ENCODE results near the gene CALR. TPM values are rescaled to one million over a fixed set of nuclear protein-coding genes. Genes with fewer than 3 reads are reported as not detected.
A peak's percentile ranks its signal among the peaks of the same experiment; 100 is the strongest.
"Not testable (repeated sequence)": the region's sequence is repeated elsewhere in the genome, so short reads cannot be mapped to it uniquely, and the experiment has no call there.

Gene CALR
- 100 to 1,000 TPM; 322 to 587 (median 412) TPM for polyA plus RNA-seq (ENCODE audit: insufficient read length in 10 of 10)
- long read RNA-seq, donor 1, transcript CALR-201 (9 exons, 1,903 nt), result major isoform, 87 of 244 reads
- long read RNA-seq, donor 1, partial matches to known transcripts, result 151 of 244 reads
- long read RNA-seq, donor 1, other reads (novel, unspliced or antisense), result 0 of 244 reads
- long read RNA-seq, donor 2, transcript CALR-203 (2 exons, 667 nt), result minor isoform, 5 of 121 reads
- long read RNA-seq, donor 2, transcript CALR-201 (9 exons, 1,903 nt), result major isoform, 47 of 121 reads
- long read RNA-seq, donor 2, partial matches to known transcripts, result 69 of 121 reads
- long read RNA-seq, donor 2, other reads (novel, unspliced or antisense), result 0 of 121 reads
- long read RNA-seq, donor 3, result 0 reads
- long read RNA-seq, donor 4, transcript CALR-201 (9 exons, 1,903 nt), result major isoform, 86 of 141 reads
- long read RNA-seq, donor 4, partial matches to known transcripts, result 52 of 141 reads
- long read RNA-seq, donor 4, other reads (novel, unspliced or antisense), result 0 of 141 reads
- long read RNA-seq, donor 5, transcript CALR-203 (2 exons, 667 nt), result minor isoform, 6 of 336 reads
- long read RNA-seq, donor 5, transcript CALR-201 (9 exons, 1,903 nt), result major isoform, 82 of 336 reads
- long read RNA-seq, donor 5, partial matches to known transcripts, result 242 of 336 reads
- long read RNA-seq, donor 5, other reads (novel, unspliced or antisense), result 5 of 336 reads
- long read RNA-seq, donor 6, transcript CALR-201 (9 exons, 1,903 nt), result major isoform, 173 of 330 reads
- long read RNA-seq, donor 6, partial matches to known transcripts, result 134 of 330 reads
- long read RNA-seq, donor 6, other reads (novel, unspliced or antisense), result 17 of 330 reads
- long read RNA-seq, donor 7, transcript CALR-201 (9 exons, 1,903 nt), result major isoform, 65 of 110 reads
- long read RNA-seq, donor 7, partial matches to known transcripts, result 41 of 110 reads
- long read RNA-seq, donor 7, other reads (novel, unspliced or antisense), result 0 of 110 reads
- long read RNA-seq, donor 8, transcript CALR-203 (2 exons, 667 nt), result minor isoform, 6 of 974 reads
- long read RNA-seq, donor 8, transcript CALR-201 (9 exons, 1,903 nt), result major isoform, 108 of 974 reads
- long read RNA-seq, donor 8, partial matches to known transcripts, result 851 of 974 reads
- long read RNA-seq, donor 8, other reads (novel, unspliced or antisense), result 8 of 974 reads
- long read RNA-seq, donor 9, transcript CALR-201 (9 exons, 1,903 nt), result major isoform, 10 of 18 reads
- long read RNA-seq, donor 9, partial matches to known transcripts, result 5 of 18 reads
- long read RNA-seq, donor 9, other reads (novel, unspliced or antisense), result 0 of 18 reads

DNA sequence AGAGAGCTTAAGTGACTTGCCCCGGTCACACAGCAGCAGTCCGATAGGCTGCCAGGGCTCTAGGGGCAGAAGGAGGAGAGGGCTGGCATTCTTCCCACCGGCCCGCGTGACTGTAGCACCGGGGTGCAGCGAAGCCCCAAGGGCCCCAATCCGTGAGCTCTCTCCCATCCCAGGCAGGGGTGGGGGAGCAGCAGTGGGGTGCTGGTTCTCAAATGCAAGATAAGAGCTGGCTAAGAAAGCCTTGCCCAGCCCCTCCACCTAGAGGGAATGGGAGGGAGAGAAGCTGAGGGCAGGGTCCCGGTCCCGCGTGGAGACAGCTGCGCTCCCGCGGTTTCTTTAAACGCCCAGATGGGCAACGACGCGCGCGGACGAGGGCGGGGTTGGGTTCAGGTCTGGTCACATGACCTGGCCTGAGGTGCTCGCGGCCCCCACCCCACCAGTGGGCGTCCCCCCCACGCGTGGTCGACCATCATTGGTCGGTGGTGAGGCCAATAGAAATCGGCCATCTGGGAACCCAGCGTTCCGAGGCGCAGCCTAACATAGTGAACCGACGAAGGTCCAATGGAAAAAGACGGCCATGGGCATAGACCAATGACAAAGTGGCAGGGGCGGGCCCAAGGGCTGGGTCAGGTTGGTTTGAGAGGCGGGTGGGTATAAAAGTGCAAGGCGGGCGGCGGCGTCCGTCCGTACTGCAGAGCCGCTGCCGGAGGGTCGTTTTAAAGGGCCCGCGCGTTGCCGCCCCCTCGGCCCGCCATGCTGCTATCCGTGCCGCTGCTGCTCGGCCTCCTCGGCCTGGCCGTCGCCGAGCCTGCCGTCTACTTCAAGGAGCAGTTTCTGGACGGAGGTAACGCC, at the start of gene CALR:
Gene CALR (plus strand): TSS at position 683 of the 852 bp plus-strand sequence. CDS start 71 bp downstream, at position 754.
- peak; percentile 99 to 100 (median 100) for DNase-seq

DNA sequence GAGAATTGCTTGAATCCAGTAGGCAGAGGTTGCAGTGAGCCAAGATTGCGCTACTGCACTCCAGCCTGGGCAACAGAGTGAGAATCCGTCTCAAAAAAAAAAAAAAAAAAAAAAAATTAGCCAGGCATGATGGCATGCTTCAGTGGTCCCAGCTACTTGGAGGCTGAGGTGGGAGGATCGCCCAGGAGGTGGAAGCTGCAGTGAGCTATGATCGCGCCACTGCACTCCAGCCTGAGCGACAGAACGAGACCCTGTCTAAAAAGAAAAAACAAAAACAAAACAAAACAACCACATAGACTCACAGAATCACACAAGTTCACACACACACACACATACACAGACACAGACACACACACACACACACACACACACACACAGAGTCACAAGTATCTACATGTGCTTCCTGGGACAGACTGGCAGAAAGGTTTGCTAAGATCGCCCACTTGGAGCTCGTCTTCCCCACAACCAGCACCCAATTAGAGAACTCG, 48.1 kb upstream of the CALR start:
- DNase-seq, result not testable (repeated sequence)

DNA sequence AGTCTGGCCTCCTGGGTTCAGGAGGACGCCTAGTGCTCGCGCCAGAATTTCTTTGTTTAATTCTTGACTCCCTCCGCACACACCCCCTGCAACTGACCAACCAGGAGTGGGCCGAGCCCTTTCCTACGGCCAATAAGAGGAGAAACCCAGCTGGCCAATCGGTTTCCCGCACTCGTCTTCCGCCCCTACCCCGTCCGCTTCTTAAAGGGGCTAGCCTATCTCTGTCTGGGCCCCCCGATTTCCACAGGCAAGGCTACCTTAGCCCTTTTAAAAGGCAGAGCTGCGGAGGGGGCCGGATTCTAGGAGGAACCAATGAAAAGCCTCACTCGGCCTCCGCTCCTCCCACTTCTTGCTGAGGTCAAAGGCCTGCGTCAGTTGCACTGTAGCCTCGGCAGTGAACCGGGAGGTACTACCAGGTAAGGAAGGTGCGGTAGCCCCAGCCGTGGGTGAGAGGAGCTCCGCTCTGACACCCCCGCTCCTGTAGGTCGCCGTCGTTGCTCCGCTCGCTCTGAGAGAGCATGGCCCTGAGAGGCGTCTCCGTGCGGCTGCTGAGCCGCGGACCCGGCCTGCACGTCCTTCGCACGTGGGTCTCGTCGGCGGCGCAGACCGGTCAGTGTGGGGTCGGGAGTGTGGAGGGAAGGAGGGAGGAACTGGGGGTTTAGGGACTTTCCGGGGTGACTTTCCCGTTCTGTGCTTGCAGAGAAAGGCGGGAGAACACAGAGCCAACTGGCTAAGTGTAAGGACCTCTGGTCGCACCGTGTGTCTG, 47.4 kb upstream of the CALR start, which contains the start of gene GCDH:
Gene GCDH (plus strand): TSS at position 374 of the 766 bp plus-strand sequence. CDS start 145 bp downstream, at position 519.
- peak; percentile 96 to 99 (median 98) for DNase-seq

DNA sequence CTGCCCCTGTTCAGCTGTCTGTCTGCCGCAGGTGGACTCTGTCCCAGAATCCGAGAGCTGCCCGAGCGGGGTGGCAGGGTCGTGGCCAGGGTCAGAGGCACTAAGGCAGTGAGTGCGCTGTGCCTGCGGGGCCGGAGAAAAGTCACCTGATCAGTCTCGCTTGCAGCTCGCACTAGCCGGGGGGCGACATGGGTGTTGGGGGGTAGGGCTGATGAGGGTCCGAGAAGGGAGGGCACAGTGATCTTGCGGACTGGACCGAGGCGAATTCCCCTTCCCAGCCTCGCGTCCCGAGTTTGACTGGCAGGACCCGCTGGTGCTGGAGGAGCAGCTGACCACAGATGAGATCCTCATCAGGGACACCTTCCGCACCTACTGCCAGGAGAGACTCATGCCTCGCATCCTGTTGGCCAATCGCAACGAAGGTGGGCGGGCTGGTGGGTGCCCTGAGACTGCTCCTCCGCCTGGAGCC, 46.8 kb upstream of the CALR start:
- no peak for DNase-seq

DNA sequence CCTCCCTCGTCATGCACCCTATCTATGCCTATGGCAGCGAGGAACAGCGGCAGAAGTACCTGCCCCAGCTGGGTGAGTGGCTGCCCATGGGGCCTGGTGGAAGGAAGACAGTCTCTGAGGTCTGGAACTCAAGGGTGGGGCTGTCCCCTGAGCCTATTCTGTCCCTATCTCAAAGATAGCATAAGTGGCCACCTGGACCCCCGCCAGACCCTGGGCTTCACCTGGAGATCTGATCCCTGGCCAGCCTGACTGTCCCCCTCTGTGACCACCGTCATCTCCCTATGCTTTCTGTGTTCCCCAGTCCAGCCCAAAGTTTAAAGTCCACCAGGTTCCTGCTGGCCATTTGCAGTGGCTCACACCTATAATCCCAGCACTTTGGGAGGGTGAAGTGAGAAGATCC, 44.8 kb upstream of the CALR start:
- no peak for DNase-seq

DNA sequence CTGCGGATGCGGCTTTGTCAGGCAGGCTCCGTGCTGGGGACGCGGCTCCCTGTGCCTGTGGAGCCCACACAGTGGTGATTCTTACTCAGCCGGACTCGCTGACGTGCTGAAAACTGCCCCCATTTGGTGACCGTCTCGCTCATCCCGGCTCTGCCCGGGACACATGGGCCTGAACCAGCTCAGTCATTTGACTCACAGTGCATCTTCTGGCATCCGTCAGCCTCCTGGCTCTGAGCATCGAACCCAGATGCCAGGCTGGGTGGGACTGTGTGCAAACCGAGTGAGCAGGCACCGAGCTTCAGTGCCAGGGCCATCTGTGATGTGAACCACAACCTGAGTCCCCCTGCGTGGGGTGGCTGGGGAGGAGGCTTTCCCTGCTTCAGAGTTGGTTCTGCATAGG, 41.9 kb upstream of the CALR start:
- no peak for DNase-seq

DNA sequence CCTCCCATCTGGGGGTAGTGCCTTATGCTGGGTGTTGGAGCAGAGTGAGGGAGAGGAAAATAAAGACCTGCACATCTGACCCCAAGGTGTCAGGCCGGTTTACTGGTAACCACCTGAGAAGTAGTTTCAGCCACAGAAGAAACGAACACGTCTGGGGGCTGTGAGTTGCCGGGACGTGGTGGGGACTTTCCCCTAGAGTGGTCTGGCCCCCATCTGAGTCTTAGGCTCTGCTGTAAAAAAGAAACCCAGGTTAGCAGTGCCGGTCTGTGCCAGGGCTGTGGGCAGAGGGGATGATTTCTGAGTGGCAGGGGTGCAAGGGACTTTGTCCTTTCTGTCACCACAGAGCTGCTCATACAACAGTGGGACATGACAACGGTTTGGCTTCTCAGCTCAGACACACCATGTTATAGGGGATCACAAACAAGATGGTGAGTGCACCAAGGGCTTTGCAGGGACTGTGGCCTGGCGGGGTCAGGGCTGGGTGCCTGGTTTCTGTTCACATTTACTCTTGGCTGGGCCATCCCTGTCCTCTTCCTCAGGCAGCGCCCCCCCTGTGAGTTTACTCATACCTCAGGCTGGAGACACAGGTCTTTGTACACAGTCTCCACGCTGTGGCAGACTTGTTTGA, 38.4 kb upstream of the CALR start:
- no peak for DNase-seq

DNA sequence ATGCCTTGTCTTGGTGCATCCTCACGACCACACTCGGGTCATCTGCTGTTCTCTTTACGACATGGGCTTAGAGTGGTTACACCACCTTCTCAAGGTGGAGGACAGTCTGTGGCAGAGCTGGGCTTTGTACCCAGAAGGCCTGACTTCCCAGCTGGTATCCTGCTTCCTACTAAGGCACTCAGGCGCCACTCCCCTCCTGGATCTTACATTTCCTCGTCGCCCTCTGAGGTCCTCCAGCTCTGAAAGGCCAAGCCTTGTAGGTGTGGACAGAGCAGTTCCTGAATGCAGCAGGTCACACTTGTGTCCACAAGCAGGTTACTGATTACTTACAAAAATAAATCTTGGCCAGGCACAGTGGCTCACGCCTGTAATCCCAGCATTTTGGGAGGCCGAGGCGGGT, 31.2 kb upstream of the CALR start:
- DNase-seq, result no peak

DNA sequence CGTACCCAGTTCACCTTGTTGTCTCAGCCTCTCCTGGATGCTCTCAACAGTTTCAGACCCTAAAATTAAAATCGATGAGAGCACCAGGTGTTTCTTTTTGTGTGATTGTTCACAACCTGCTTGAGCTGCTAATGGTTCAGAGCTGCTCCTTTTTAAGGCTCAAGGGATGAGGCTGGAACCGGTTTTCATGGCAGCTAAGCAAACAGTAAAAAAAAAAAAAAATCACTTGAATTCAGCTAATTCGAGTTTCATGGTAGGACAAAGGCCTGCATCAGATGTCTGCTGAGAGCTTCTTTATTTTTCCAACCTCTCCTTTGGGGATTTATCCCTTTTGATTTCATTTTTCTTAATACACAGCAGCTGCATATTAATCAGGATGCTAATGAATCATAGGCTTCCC, 25.8 kb upstream of the CALR start:
- peak in 1 of 3 donors; percentile 27 for DNase-seq

DNA sequence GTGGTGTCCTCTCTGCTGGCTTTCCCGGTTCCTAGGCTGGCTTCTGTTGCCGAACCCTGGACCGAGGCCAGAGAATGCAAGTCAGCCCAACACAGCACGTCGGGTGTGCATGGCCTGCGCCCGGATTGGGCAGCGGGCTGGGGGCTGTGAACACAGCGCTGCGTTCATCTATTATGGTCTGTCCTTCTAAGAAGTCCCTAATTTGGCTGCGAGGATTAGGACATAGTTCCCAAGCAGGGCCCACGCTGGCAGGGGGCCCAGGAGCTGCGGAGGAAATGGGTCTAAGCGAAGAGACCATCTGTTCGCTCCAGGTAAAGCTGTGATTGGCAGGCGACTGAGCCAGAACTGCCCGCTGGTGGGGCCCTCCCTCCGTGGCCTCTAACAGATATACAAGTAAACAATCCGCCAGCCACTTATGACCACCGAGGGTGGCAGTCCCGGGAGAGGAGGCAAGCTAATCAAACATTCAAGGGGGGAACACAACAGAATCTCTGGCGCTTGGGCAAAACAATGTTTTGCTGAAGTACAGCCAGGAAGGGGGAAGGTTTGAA, 25.3 kb upstream of the CALR start:
- peak; percentile 82 to 92 (median 83) for DNase-seq

DNA sequence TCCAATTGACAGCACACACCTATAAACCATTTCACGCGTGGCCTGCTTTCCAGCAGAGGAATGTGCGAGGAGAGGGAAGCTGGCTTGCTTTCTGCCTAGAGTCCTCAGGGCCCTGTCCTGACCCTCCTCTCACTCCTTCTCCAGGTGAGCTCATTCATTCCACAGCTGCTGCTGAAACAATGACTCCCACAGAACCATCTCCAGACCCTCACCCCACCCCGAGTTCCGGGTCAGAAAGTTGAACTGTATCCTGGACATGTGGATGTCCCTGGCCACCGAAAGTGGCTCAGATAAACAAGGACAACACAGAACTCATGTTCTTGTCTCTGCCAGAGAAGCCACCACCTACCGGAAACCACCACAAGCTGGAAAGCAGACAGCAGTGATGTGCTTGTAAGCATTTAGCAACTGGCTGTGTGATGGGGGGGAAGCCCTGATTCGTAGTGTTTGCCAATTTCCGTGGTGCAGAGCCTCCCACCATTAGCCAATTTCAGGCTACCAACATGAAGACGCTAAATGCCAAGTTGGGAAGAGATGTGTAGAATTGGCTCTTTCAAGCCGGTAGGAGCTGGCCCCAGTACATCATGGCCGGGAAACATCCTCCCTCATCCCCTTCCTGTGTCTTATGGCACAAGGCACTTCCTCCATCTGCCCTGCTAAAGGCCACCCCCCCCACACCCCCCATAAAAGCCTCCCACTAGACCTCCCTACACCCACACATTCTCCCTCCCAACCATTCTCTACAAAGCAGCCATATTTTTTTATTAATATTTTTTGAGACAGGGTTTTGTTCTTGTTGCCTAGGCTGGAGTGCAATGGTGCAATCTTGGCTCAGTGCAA, 24.3 kb upstream of the CALR start:
- peak in 2 of 3 donors; percentile 30 to 66 for DNase-seq

DNA sequence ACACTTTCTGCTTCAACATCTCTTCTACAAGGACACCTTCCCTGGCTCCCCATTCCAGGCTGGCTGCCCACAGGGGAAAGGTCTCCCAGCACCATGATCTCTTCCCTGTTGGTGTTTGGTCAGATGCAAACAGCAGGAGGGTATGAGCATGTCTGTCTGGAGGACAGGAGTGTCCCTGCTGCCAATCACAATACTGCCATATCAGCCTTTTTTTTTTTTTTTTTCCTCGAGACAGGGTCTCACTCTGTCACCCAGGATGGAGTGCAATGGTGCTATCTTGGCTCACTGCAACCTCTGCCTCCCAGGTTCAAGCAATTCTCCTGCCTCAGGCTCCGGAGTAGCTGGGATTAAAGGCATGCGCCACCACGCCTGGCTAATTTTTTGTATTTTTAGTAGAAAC, 22.5 kb upstream of the CALR start:
- DNase-seq, result not testable (repeated sequence)

DNA sequence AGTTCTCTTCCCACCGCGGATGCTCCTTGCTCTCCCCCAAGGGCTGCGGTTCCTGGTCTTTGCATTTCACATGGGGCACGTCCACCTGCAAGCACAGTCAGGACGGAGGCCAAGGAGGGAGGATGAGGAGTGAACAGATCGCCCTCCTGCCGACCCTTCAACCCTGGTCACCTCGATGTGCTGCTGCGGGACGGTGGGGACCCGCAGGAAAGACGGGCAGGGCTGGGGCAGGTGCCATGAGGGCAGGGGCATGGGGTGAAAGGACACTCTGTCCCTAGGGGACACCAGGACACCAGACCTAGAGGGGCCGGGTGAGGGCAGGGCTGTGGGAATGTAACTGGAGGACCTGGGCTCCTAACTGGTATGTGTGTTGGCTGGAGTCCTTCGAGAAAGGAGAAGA, 20.2 kb upstream of the CALR start:
- peak in 1 of 3 donors; percentile 22 for DNase-seq

DNA sequence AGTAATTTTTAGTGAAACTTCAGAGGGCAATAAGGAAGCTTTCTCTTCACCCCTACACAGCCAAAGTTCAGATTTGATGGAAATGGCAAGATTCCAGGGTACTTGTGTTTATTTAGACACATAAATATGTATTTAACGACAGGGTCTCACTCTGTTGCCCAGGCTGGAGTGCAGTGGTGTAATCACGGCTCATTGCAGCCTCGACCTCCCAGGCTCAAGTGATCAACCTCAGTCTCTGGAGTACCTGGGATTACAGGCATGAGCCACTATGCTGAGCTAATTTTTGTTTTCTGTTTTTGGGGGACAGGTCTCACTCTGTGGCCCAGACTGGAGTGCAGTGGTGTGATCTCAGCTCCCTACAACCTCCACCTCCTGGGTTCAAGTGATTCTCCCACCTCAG, 17.4 kb upstream of the CALR start:
- DNase-seq, result no peak

DNA sequence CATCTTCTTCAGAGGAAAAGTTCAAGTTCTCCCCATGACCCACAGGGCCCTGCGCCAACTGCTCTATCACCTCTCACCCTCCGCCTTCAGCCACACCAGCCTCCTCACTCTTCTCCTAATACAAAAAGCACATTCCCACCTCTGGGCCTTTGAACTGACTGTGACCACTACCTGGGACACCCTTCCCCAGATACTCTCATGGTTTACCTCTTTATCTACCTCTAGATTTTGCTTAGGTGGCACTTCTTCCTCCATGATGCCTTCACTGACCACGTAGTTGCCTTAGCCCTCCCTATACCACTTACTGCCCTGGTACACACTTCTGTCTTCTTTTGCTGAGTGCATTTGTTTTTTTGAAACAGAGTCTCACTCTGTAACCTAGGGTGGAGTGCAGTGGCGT, 15.4 kb upstream of the CALR start:
- no peak for DNase-seq

DNA sequence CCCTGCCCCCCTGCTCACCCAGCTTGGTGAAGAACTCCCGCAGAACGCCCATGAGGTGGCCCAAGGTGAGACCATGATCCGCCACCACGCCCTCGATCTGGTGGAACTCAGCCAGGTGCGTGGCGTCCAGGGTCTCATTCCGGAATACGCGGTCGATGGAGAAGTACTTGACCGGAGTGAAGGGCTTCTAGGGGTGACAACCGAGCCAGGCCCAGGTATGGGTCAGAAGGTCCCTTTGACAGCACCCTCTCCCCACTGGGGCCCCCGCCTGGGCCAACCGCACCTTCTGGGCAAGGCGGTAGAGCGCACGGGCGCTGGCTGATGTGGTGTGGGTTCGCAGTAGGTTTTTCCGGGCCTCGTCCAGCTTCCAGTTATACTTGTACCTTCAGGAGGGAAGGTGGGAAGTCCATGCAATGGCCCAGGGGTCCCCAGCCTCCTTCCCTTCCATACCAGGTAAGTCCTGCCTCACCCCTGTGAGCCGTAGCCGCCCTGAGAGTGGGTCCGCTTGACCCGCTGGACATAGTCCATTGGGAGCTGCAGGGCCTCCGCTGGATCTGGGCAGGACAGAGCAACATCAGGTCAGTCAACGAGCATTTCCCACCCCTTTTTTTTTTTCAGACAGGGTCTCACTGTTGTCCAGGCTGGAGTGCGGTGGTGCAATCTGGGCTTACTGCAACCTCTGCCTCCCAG, 13.6 kb upstream of the CALR start:
- no peak for DNase-seq

DNA sequence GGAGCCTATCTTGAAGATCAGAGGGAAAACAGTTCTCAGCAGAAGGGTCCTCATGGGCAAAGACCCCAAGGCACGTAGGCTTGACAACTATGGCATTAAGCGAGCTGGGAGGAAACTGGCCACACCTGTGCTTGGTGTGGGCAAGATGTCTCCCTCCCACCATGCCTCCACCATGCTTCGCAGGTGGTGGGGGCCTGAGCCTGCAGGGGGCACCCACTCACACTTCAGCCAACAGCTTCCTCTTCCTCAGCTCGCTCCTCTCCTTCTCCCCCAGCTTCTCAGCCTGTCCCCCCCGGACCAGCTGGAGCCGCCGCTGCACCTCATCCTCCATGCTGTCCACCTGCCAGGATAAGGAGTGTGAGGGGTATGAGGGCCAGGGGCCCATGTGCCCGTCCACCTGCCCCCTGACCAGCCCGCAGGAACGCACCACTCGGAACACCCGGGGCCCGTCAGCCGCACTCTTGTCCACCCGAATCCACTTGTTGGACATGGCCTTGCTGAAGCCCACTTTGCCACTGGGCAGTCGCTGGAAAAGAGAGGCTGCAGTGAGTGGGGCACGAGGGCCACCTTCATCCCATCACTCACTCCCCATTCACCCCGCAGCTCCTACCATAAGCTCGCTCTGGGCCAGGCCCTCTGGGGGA, 8.3 kb upstream of the CALR start:
- no peak for DNase-seq
